Mucosa of descending colon (tissue), 3 donors: ENCODE results near the gene CXCL12. TPM values are rescaled to one million over a fixed set of nuclear protein-coding genes. Genes with fewer than 3 reads are reported as not detected.
A peak's percentile ranks its signal among the peaks of the same experiment; 100 is the strongest.

Source experiments
- ATAC-seq: fragments of 200-7000 bp; cut with Tn5 transposase; one replicate; pipeline ENCODE4 v1.9.1; 2020; ENCODE audit warnings: mild to moderate bottlenecking, moderate library complexity
- DNase-seq, 3 donors: peaks; one replicate each; pipeline ENCODE4 v3.0.0-alpha.2; 2020
- H3K36me3 ChIP-seq: fragments of 200-600 bp; one replicate; pipeline ENCODE4 v1.8.0; 2021; ENCODE audit warnings: low read depth, mild to moderate bottlenecking
- H3K4me1 ChIP-seq: fragments of 200-600 bp; one replicate; pipeline ENCODE4 v1.8.0; 2021; ENCODE audit warnings: low read depth, mild to moderate bottlenecking
- H3K4me3 ChIP-seq: fragments of 200-600 bp; one replicate; pipeline ENCODE4 v1.8.0; 2021; ENCODE audit warnings: mild to moderate bottlenecking
- H3K9me3 ChIP-seq: fragments of 200-600 bp; one replicate; pipeline ENCODE4 v1.8.0; 2021; ENCODE audit warnings: mild to moderate bottlenecking
- intact Hi-C, 2 donors: fragments of 100-400 bp; cut with DNase I in 1 of 2; cut with micrococcal nuclease in 1 of 2; formaldehyde crosslinking; loops; one replicate each; pipeline versions ENCODE4 v1.11.0 to v1.11.1; 2022; cut with DNase I, micrococcal nuclease
- long read RNA-seq, 2 donors: library from polyadenylated mRNA; unstranded; transcript quantifications; one replicate each; pipeline ENCODE4 v2.0.0, GENCODE V29; 2019 to 2021
- total RNA-seq, 3 donors: library from RNA; stranded (reverse); fragmentation: NEBNext Ultra II Directional in 2 of 3; extraction: Animal tissue kit (Norgen Biotek cat#: 25700) in 2 of 3; gene quantifications; one replicate each; pipeline versions ENCODE4 v1.2.1 to v1.2.4, GENCODE V29; 2021 to 2023
- TF ChIP-seq, protein P1 (sequence below): fragments of 200-600 bp; IDR thresholded peaks from one replicate; pipeline ENCODE4 v1.8.0; 2022; ENCODE audit warnings: antibody characterized with exemption, mild to moderate bottlenecking
- donor health status: DM: no; HTN: no; CAD: no; lungs with moderate emphysema.
- donor health status: DM: no; HTN: no; CAD: no.
- donor health status: DM: no; HTN: yes; CAD: no.

Gene CXCL12
- total RNA-seq: 10 to 100 TPM; 17.1 to 97.8 (median 51.3) TPM
- long read RNA-seq, donor 1, transcript CXCL12-203 (4 exons, 3,532 nt): minor isoform, 5 of 61 reads
- long read RNA-seq, donor 1, transcript CXCL12-201 (3 exons, 1,857 nt): major isoform, 25 of 61 reads
- long read RNA-seq, donor 1, partial matches to known transcripts: 1 of 61 reads
- long read RNA-seq, donor 1, other reads (novel, unspliced or antisense): 30 of 61 reads
- long read RNA-seq, donor 2, transcript CXCL12-201 (3 exons, 1,857 nt): major isoform, 53 of 63 reads
- long read RNA-seq, donor 2, partial matches to known transcripts: 1 of 63 reads
- long read RNA-seq, donor 2, other reads (novel, unspliced or antisense): 5 of 63 reads

DNA sequence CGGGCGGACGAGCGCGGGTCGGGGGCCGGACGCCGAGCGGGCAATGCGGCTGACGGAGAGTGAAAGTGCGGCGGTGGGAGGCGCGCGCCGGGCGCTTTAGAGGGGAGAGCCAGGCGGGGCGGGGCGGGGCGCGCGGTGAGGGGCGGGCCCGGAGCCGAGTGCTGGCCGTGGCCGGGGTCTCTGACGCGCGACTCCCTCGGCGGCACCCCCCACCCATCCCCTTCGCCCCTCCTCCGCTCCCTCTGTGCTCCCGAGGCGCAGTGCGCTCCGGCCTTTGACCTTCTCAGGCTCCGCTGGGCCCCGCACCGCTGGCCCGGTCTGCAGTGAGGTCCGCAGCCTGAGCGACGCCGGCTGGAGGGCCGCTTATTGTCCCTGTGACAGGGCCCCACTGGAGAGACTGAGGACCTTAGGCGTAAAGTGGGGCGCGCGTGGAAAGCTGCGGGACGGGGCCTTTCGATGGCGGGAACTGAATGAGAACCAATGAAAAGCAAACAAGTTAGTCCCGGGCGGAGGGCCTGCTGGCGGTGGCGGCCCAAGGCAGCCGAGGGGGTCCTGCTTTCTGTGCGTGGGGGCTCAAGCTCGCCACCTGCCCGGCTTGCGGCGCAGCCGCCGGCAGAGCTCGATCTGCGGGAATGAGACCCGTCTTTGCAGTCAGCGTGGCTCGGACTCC lies at the start of gene CXCL12:
TSS of gene CXCL12 (minus strand) at position 72 of the 670 bp plus-strand sequence. CDS start 92 bp downstream, outside the sequence.
- TF ChIP-seq, protein P1, sequence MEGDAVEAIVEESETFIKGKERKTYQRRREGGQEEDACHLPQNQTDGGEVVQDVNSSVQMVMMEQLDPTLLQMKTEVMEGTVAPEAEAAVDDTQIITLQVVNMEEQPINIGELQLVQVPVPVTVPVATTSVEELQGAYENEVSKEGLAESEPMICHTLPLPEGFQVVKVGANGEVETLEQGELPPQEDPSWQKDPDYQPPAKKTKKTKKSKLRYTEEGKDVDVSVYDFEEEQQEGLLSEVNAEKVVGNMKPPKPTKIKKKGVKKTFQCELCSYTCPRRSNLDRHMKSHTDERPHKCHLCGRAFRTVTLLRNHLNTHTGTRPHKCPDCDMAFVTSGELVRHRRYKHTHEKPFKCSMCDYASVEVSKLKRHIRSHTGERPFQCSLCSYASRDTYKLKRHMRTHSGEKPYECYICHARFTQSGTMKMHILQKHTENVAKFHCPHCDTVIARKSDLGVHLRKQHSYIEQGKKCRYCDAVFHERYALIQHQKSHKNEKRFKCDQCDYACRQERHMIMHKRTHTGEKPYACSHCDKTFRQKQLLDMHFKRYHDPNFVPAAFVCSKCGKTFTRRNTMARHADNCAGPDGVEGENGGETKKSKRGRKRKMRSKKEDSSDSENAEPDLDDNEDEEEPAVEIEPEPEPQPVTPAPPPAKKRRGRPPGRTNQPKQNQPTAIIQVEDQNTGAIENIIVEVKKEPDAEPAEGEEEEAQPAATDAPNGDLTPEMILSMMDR: no peak
- peak; percentile 21 for ATAC-seq

DNA sequence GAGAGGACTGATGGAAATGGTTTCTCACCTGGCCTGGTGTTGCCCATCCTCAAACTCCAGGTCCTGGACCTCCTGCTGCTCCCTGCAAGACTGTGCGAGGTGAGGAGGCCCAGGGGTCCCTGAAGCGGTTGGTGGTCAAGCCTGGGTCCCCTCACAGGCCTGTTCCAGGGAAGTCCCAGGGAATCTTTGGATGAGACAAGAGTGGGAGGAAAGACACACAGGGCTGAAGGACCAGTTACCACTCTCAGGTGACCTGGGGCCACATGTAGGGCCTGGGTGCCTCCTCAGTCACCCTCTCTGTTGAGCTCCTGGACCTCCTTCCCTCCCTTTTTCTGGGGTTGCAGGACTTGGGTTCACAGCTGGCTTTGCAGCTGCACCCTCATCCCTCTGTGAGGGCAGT lies 42.6 kb upstream of the CXCL12 start:
- intact Hi-C loops: no loop called here
- DNase-seq (no peak), ATAC-seq (no peak)
- Histone ChIP-seq H3K9me3 (peaks cover 2% of the 10 kb centered on the region), H3K4me1 (no peaks in the 10 kb centered on the region), H3K4me3 (no peak overlapping the region), H3K36me3 (no peaks in the 10 kb centered on the region)
- TF ChIP-seq, protein P1: no peak

More for the DNA sequence above, at the start of gene CXCL12:
- peak in 2 of 3 donors; percentile 35 to 54 for DNase-seq
- Histone ChIP-seq H3K36me3 (no peaks in the 10 kb centered on the region), H3K4me1 (no peaks in the 10 kb centered on the region), H3K9me3 (no peaks in the 10 kb centered on the region), H3K4me3 (peak within 1 kb of the TSS; percentile 21)
- intact Hi-C loops: loop anchor here (5.0 kb wide), 2 partner anchors 693 to 713 kb away; no protein-coding TSS in a partner anchor

DNA sequence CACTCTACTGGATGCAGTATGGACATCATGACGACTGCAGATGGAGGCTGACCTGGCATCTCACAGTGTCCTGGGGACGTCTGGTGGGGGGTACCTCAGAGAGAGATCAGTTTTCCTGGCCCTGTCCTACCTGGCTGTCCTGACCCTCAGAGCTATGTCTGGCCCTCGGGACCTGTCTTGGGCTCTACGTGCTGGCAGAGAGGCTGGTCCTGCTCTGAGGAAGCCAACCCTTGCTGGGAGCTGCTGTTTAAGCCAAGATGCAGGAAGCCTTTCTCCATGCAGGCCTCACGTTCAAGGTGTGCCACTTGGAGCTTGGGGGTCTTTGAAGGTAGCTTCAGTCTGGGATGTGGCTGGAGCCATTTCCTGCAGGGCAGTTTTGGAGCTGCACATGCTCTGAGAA lies 42.1 kb upstream of the CXCL12 start:
- Histone ChIP-seq H3K4me1 (no peaks in the 10 kb centered on the region), H3K4me3 (no peak overlapping the region), H3K36me3 (no peaks in the 10 kb centered on the region), H3K9me3 (peaks cover 2% of the 10 kb centered on the region)
- intact Hi-C loops: no loop called here
- no peak for DNase-seq
- TF ChIP-seq, protein P1: no peak
- no peak for ATAC-seq

DNA sequence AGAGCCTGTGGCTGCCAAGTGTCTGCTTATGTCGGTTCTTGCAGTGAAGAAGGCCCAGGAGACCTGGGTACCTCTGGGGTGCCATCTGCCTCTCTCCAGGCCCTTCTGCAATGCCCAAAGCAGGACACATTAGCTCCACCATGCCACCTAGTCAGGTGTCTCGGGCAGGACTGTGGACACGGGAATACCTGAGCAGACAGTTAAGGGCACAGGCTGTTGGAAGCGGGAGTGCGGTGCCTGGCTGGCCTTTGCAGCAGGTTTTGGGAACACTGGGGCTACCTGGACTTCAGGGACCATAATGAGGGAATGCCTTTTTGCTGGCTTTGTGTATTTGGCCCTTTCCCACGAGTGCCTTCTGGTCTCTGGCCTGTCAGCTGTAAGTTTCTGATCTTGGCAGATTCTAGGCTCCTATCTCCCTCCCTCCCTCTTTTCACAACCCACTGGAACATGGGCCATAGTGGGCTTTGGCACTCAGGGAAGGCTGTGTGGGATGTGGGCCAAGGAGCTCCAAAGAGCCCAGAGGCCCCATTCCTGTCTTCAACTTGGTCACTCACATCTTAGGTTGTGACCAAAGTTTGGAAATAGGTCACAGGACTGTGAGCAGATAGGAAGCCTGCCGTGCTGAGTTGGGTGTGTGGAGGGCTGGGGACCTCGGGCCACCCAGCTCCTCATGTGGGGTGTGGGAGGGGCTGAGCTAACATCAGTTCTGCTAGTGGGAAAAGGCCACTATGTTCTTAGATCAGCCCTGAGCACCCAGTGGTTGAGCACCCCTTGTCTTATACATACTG lies 41.5 kb upstream of the CXCL12 start:
- Histone ChIP-seq H3K4me1 (no peaks in the 10 kb centered on the region), H3K9me3 (peaks cover 2% of the 10 kb centered on the region), H3K36me3 (no peaks in the 10 kb centered on the region), H3K4me3 (no peak overlapping the region)
- intact Hi-C loops: no loop called here
- TF ChIP-seq, protein P1: no peak
- ATAC-seq: no peak
- no peak for DNase-seq

DNA sequence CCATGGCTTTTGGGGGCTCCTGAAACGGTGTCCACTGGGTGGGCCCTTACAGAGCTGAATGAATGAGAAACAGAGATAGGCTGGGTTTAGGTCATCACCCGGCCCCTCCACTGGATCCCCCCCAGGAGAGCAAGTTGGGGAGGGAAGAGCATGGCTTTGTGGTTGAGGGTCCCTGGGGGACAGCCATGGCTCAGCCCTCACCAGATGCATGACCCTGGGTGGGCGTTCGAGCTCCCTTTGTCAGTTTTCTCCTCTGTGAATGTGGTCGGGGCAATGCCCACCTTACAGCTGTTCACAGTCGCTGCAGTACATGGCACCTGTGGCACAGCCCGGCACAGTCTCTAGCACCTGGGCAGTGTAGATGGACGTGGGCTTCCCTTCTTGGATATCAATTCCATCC lies 40.6 kb upstream of the CXCL12 start:
- no peaks in the 10 kb centered on the region for H3K4me1 ChIP-seq
- peaks cover 2% of the 10 kb centered on the region for H3K9me3 ChIP-seq
- no peaks in the 10 kb centered on the region for H3K36me3 ChIP-seq
- intact Hi-C loops: no loop called here
- DNase-seq (no peak), ATAC-seq (no peak)
- no peak overlapping the region for H3K4me3 ChIP-seq
- TF ChIP-seq, protein P1: no peak
